Measurements from ENCODE around the gene LRRC58. TPM values are rescaled to one million over a fixed set of nuclear protein-coding genes. Genes with fewer than 3 reads are reported as not detected.

Gene LRRC58
- total RNA-seq, 6 donors from 2014 or later: 13.6 to 33.5 (median 18.6) TPM

- no peak for TF ChIP-seq POLR2A (IDR thresholded peaks at IDR 0.05)
- no peak for TF ChIP-seq EP300 (IDR thresholded peaks at IDR 0.05)
- no peak for TF ChIP-seq POLR2AphosphoS5 (IDR thresholded peaks at IDR 0.05)
- no peak for TF ChIP-seq CTCF (IDR thresholded peaks at IDR 0.05)
- peak in 1 of 2 donors; percentile 26 for ATAC-seq (ENCODE audit: low FRiP score in 2 of 2)
- H3K4me3 ChIP-seq: no peak overlapping the region
- DNase-seq: peak in 1 of 2 donors; percentile 76
- H3K9me3 ChIP-seq: no peaks in the 10 kb centered on the region
- WGBS, 2 donors: 78 to 85% methylated on average over 34 to 43 of the region's 72 CpGs
- no peaks in the 10 kb centered on the region for H3K4me1 ChIP-seq
- H3K27ac ChIP-seq: no peak overlapping the region
- no peaks in the 10 kb centered on the region for H3K27me3 ChIP-seq
- no peaks in the 10 kb centered on the region for H3K36me3 ChIP-seq
Observed at GRCh38 chr3:120306519-120307455, 42.4 kb downstream of the LRRC58 start.

- DNase-seq (no peak), ATAC-seq (ENCODE audit: low FRiP score in 2 of 2) (no peak)
- H3K9me3 ChIP-seq: no peaks in the 10 kb centered on the region
- H3K4me3 ChIP-seq: no peak overlapping the region
- no peaks in the 10 kb centered on the region for H3K27me3 ChIP-seq
- 92 to 94% methylated on average over 4 of the region's 4 CpGs for WGBS, 2 donors
- no peaks in the 10 kb centered on the region for H3K4me1 ChIP-seq
- no peak overlapping the region for H3K27ac ChIP-seq
- H3K36me3 ChIP-seq: no peaks in the 10 kb centered on the region
- TF ChIP-seq POLR2A (IDR thresholded peaks at IDR 0.05) (no peak), POLR2AphosphoS5 (IDR thresholded peaks at IDR 0.05) (no peak), EP300 (IDR thresholded peaks at IDR 0.05) (no peak), CTCF (IDR thresholded peaks at IDR 0.05) (no peak)
Observed at GRCh38 chr3:120304616-120305015, 44.5 kb downstream of the LRRC58 start.

- H3K4me3 ChIP-seq: no peak overlapping the region
- DNase-seq: no peak
- H3K27me3 ChIP-seq: no peaks in the 10 kb centered on the region
- peak in 1 of 2 donors; percentile 91 for ATAC-seq (ENCODE audit: low FRiP score in 2 of 2)
- H3K9me3 ChIP-seq: no peaks in the 10 kb centered on the region
- H3K27ac ChIP-seq: no peak overlapping the region
- no peaks in the 10 kb centered on the region for H3K36me3 ChIP-seq
- WGBS, 2 donors: 91 to 92% methylated on average over 5 of the region's 5 CpGs
- H3K4me1 ChIP-seq: no peaks in the 10 kb centered on the region
- TF ChIP-seq EP300 (IDR thresholded peaks at IDR 0.05): no peak
- TF ChIP-seq POLR2AphosphoS5 (IDR thresholded peaks at IDR 0.05): no peak
- no peak for TF ChIP-seq POLR2A (IDR thresholded peaks at IDR 0.05)
- no peak for TF ChIP-seq CTCF (IDR thresholded peaks at IDR 0.05)
Observed at GRCh38 chr3:120302361-120302760, 46.8 kb downstream of the LRRC58 start.

DNA sequence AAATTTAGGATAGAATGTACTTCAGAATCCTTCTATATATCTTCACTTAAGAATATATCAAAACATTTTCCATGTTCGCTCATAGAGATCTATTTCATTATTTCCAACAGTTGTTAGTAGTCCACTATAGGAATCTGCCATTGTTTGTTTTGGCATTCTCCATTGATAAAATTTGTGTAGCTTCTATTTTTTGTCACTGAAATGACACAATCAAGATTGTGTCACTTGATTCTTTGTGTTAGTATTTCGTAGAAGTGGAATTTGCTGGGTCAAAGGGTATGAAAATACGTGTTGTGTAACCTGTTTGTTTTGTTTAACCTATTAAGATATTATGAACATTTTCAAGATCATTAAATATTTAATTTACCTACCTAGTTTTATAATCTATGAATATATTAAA lies 48.2 kb downstream of the LRRC58 start:
- H3K9me3 ChIP-seq: no peaks in the 10 kb centered on the region
- TF ChIP-seq POLR2A (IDR thresholded peaks at IDR 0.05): no peak
- no peak for TF ChIP-seq CTCF (IDR thresholded peaks at IDR 0.05)
- TF ChIP-seq POLR2AphosphoS5 (IDR thresholded peaks at IDR 0.05): no peak
- no peak for TF ChIP-seq EP300 (IDR thresholded peaks at IDR 0.05)
- DNase-seq: no peak
- H3K4me3 ChIP-seq: no peak overlapping the region
- no peaks in the 10 kb centered on the region for H3K27me3 ChIP-seq
- no peaks in the 10 kb centered on the region for H3K36me3 ChIP-seq
- no peak for ATAC-seq (ENCODE audit: low FRiP score in 2 of 2)
- H3K27ac ChIP-seq: no peak overlapping the region
- 56 to 61% methylated on average over 3 of the region's 3 CpGs for WGBS, 2 donors
- no peaks in the 10 kb centered on the region for H3K4me1 ChIP-seq

Measured in upper lobe of left lung (tissue), 6 donors.